ENCODE data around the gene VWA5A.

Gene VWA5A

GRCh38 chr11:124114942-124115781 is at the start of gene VWA5A:
Gene VWA5A (plus strand): TSS chr11:124115450. CDS start chr11:124117512, 2,062 bp downstream.
- peak; percentile 83 for DNase-seq (ENCODE audit: low read depth)

- no peak for DNase-seq (ENCODE audit: low read depth)
Observed at GRCh38 chr11:124068601-124069110, 46.6 kb upstream of the VWA5A start.

GRCh38 chr11:124069429-124070401 is 45.5 kb upstream of the VWA5A start:
- peak; percentile 51 for DNase-seq (ENCODE audit: low read depth)

GRCh38 chr11:124070915-124071622 is 44.2 kb upstream of the VWA5A start:
- DNase-seq (ENCODE audit: low read depth): peak; percentile 67

GRCh38 chr11:124071623-124071948 is 43.7 kb upstream of the VWA5A start:
- no peak for DNase-seq (ENCODE audit: low read depth)

GRCh38 chr11:124072147-124072546 is 43.1 kb upstream of the VWA5A start:
- no peak for DNase-seq (ENCODE audit: low read depth)

GRCh38 chr11:124074554-124074953 is 40.7 kb upstream of the VWA5A start:
- no peak for DNase-seq (ENCODE audit: low read depth)

- no peak for DNase-seq (ENCODE audit: low read depth)
Observed at GRCh38 chr11:124075492-124075840, 39.8 kb upstream of the VWA5A start.

GRCh38 chr11:124075841-124076651 is 39.2 kb upstream of the VWA5A start:
- no peak for DNase-seq (ENCODE audit: low read depth)

GRCh38 chr11:124077266-124077665 is 38.0 kb upstream of the VWA5A start:
- no peak for DNase-seq (ENCODE audit: low read depth)

- no peak for DNase-seq (ENCODE audit: low read depth)
Observed at GRCh38 chr11:124078591-124078990, 36.7 kb upstream of the VWA5A start.

- DNase-seq (ENCODE audit: low read depth): no peak
Observed at GRCh38 chr11:124079631-124080326, 35.5 kb upstream of the VWA5A start.

GRCh38 chr11:124080327-124081001 is 34.8 kb upstream of the VWA5A start:
- DNase-seq (ENCODE audit: low read depth): peak; percentile 7

GRCh38 chr11:124081483-124081882 is 33.8 kb upstream of the VWA5A start:
- DNase-seq (ENCODE audit: low read depth): no peak

- DNase-seq (ENCODE audit: low read depth): no peak
Observed at GRCh38 chr11:124082371-124082770, 32.9 kb upstream of the VWA5A start.

- peak; percentile 15 for DNase-seq (ENCODE audit: low read depth)
Observed at GRCh38 chr11:124085583-124085982, 29.7 kb upstream of the VWA5A start.

- no peak for DNase-seq (ENCODE audit: low read depth)
Observed at GRCh38 chr11:124085997-124086846, 29.0 kb upstream of the VWA5A start.

GRCh38 chr11:124090996-124091395 is 24.3 kb upstream of the VWA5A start:
- no peak for DNase-seq (ENCODE audit: low read depth)

GRCh38 chr11:124093330-124093729 is 21.9 kb upstream of the VWA5A start:
- no peak for DNase-seq (ENCODE audit: low read depth)

All from amniotic epithelial cell (primary cell).